NCI-H187 treated with DMSO at 0.1 percent for 48 hours (cell line): ENCODE data around the gene HYI.
"Not testable (repeated sequence)": the region's sequence is repeated elsewhere in the genome, so short reads cannot be mapped to it uniquely, and the experiment has no call there.

Experiments used
- DNase-seq: peaks from one replicate; lab custom pipeline; 2025; lab: John Stamatoyannopoulos, UW

The HYI gene

GRCh38 chr1:43427524-43427923 is 26.2 kb downstream of the HYI start:
- DNase-seq = no peak

GRCh38 chr1:43426221-43426620 is 27.5 kb downstream of the HYI start:
- no peak for DNase-seq

DNA sequence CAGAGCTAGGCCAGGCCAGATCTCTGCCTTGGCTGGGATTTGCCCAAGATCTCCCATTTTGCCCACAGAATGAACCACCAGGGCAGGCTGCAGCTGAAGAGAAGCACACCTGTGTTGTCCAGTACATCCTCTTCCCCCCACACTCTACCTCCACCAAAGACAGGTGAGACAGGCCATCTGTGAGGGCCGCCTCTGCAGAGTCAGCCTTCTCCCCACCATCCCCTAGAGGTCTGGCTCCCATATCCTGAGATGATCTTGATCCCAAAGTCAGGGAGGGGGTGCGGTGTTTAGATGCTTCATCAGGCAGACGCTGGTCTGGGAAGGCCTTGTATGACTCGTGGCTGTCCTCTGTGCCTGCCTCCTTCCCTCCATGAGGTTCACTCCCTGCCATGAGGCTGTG is 28.7 kb downstream of the HYI start:
- no peak for DNase-seq

DNA sequence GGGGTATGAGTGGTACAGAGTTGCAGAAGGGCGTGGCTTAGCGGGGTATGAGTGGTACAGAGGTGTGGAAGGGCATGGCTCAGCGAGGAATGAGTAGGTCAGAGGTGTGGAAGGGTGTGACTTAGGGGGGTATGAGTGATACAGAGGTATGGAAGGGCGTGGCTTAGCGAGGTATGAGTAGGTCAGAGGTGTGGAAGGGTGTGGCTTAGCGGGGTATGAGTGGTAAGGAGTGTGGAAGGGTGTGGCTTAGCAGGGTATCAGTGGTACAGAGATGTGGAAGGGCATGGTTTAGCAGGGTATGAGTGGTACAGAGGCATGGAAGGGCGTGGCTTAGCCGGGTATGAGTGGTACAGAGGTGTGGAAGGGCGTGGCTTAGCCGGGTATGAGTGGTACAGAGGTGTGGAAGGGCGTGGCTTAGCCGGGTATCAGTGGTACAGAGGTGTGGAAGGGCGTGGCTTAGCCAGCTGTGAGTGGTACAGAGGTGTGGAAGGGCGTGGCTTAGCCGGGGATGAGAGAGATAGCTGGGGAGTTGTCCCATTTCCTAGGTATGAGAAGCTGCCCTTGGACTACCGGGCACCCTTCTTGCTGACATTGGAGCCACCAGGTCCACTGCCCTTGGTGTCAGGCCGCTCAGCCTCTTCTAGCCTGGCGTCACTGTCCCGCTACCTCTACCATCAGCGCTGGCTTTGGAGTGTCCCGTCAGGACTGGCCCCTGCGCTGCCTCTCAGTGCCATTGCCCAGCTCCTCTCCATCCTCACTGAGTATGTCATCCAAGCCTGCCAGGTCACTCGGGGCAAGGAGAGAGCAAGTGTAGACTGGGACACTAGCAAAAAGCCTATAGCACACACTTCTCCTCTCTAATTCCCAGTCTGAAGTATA is 29.8 kb downstream of the HYI start:
- DNase-seq = no peak

DNA sequence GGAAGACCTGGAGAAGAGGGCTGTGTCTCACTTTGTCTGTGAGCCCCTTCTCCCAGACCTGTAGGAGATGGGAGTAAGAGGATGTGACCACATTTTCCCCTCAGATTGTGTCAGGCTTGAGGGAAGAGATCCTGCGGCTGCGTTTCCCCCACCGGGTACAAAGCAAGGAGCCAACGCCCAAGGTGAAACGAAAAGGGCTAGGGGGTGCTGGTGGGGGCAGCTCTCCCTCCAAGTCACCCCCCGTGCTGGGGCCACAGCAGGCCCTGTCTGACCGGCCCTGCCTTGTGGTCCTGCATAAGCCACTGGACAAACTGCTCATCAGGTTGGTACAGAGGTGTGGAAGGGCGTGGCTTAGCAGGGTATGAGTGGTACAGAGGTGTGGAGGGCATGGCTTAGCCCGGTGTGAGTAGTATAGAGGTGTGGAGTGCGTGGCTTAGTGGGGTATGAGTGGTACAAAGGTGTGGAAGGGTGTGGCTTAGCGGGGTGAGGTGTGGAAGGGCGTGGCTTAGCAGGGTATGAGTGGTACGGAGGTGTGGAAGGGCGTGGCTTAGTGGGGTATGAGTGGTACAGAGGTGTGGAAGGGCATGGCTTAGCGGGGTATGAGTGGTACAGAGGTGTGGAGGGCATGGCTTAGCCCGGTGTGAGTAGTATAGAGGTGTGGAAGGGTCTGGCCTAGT is 30.6 kb downstream of the HYI start:
- DNase-seq = no peak

DNA sequence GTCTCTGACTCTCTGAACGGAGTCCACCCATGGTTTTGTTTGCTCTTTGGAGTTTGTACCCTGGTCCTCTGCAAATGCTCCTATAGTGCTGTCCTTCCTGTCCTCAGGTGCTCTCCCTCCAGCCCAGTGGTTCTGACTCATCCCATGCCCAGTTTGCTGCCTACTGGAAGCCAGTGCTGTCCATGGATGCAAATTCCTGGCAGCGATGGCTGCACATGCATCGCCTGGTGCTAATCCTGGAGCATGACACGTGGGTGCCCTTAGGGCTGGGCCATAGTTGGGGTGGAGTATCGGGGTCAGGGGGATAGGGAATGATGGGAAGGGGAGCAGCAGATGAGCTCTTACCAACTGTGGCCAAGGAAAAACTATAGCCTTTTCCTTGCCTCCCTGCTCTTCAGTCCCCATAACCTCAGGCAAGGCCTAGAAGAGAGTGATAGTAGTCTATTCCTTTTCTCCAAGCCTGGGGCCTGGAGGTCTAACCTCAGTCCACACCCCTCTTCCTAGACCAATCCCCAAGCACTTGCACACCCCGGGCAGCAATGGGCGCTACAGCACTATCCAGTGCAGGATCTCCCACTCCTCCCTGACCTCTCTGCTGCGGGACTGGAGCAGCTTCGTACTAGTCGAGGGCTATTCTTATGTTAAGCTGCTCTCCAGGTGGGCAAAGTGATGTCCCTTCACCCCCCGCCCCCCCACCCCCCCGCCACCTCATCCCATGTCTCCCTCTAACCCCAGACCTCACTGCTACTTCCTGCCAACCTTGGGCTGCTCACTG is 31.6 kb downstream of the HYI start:
- DNase-seq = no peak

DNA sequence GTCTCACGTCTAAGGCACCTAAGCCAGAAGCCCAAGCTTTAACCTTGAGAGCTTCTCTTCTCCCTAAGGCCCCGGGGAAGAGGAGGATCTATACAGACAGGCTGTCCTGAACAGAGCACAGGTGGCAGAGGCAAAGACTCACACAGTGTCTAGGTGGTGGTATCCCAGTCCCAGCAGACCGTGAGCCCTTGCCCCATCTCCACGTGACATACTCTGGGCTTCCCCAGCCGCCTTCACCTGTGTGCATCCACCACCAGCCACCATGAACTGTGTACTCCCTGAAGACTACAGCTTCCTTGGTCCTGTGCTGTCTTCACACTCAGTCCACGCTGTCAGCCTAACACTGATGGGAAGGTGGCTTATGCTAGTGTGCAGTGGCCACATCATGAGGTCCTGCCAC is 32.3 kb downstream of the HYI start:
- no peak for DNase-seq

GRCh38 chr1:43420874-43421273 is 32.9 kb downstream of the HYI start:
- no peak for DNase-seq

DNA sequence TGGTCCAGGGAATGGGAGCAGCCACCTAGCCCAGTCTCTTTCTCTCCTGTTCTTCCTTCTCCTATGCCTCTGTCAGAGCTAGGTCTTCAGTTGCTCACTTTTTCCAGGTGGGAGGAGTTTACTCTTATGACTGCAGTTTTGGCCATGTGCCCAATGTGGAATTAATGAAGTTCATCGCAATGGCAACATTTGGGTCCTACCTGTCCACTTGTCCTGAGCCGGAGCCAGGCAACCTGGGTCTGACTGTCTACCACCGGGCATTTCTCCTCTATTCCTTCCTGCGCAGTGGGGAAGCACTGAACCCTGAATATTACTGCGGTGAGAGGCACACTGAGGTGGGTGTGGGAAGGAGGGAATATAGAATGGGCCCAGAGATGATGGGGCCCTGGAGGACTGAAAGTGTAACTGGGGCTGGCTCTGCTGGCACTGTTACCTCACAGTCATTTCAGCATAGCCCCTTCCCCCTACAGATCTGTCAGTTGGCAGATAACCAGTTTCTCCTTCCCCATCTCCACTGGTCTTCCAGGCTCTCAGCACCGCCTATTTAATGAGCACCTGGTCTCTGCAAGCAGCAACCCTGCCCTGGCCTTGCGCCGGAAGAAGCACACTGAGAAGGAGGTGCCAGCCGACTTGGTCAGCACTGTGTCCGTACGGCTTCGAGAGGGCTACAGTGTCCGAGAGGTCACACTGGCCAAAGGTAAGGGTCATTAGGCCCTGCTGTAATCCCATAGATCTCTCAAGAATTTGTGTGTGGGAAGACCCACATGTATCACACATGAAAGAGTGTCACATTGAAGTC is 33.9 kb downstream of the HYI start:
- no peak for DNase-seq

DNA sequence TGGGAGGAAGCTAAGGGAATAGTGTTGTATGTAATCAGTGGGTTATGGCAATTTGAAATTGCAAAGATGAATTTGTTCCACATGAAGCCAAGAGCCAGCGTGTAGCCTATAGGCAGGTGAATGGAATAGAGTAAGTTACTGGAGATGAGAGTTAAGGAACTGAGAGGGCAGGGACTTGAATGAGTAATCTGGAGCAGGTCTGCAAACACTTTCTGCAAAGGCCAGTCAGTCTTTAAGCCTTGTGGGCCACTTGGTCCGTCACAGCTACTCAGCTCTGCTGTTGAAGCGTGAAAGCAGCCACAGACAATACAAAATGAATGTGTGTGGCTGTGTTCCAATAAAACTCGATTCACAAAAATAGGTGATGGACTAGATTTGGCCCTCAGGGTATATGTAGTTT is 34.9 kb downstream of the HYI start:
- DNase-seq = no peak

- no peak for DNase-seq
Observed at GRCh38 chr1:43415901-43416300, 37.8 kb downstream of the HYI start.

DNA sequence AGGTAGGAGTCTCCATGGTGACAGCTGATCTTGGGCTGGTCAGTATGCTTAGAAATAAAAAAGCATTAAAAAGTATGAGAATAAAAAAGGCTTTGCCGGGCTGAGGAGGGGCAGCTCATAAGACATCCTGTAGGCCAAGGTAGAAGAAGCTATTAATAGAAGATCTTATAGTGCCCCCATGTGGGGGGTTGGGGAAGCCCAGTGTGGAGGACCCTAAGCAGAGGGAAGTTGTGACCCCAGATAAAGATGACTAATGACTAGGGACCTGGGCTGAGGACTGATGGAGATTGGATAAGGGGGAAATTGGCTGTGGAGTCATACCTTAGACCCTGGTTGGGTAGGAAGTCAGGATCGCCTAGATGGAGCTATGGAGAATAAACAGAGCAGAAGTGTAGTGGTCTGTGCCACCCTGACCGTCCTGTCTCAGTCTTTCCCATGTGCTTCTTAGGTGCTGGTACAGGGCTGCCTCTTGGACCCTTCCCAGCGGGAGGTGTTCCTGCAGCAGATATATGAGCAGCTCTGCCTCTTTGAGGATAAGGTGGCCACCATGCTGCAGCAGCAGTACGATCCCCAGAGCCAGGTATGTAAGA is 39.0 kb downstream of the HYI start:
- DNase-seq = no peak

DNA sequence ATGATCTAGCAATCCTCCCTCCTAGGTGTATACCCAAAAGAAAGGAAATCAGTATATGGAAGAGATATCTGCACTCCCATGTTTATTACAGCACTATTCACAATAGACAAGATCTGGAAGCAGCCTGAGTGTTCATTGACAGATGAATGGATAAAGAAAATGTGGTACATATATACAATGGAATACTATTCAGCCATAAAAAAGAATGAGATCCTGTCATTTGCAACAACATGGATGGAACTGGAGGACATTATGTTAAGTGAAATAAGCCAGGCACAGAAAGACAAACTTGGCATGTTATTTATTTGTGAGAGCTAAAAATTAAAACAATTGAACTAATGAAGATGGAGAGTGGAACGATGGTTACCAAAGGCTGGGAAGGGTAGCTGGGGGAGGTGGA is 40.3 kb downstream of the HYI start:
- DNase-seq = not testable (repeated sequence)

- DNase-seq = no peak
Observed at GRCh38 chr1:43410571-43410970, 43.2 kb downstream of the HYI start.

DNA sequence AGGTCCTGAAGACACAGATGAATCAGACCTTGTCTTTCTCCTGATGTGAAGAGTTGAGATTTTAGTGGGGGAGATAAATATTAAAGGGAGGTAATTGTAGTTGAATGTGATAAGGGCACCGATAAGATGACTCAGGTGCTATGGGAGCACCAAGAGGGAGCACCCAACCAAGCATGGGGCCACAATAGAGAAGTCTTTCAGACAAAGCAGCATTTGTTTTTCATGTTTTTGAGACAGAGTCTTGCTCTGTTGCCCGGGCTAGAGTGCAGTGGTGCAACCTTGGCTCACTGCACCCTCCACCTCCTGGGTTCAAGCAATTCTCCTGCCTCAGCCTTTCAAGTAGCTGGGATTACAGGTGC is 47.9 kb downstream of the HYI start:
- no peak for DNase-seq

DNA sequence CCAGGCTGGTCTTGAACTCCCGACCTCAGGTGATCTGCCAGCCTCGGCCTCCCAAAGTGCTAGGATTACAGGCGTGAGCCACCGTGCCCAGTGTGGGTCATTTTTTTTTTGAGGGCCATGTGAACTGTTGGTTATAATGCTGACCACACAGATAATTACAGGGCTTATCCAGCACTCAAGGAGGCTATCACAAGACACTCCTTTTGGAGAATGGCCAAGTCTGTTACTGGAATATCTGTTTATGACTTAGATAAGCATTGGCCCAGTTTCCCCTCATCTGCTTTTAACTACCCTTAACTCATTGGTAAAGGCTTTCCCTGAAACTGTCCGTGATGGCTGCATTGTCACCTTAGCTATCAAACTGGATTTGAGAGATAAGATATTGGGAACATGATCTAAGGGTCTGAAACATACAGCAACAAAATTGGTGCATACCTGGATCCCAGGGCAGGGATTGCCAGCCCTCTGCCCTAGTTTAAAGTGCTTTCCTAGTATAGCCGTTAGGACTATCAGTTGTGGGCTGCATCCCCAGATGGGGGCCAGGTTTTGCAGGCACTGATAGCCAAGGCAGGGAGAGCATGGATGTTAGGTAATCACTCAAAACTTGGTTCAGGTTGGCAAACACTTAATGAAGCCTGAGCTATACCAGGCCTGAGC is 48.4 kb downstream of the HYI start:
- no peak for DNase-seq

DNA sequence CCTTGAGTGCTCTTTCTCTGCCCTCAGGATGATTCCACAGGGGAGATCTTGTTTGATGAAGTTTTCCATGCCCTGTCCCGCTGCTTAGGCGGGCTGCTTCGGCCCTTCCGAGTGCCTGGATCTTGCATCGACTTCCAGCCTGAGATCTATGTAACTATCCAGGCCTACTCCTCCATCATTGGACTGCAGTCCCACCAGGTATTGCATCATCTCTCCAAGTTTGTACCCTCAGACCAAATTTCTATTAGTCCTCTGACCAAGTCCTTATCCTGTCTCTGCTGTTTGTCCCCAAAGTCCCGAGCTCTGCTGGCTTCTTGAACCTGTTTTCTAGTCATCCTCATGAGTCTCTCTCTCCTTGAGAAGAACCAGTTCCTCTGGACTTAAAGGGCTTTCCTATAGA is 49.4 kb downstream of the HYI start:
- no peak for DNase-seq

DNA sequence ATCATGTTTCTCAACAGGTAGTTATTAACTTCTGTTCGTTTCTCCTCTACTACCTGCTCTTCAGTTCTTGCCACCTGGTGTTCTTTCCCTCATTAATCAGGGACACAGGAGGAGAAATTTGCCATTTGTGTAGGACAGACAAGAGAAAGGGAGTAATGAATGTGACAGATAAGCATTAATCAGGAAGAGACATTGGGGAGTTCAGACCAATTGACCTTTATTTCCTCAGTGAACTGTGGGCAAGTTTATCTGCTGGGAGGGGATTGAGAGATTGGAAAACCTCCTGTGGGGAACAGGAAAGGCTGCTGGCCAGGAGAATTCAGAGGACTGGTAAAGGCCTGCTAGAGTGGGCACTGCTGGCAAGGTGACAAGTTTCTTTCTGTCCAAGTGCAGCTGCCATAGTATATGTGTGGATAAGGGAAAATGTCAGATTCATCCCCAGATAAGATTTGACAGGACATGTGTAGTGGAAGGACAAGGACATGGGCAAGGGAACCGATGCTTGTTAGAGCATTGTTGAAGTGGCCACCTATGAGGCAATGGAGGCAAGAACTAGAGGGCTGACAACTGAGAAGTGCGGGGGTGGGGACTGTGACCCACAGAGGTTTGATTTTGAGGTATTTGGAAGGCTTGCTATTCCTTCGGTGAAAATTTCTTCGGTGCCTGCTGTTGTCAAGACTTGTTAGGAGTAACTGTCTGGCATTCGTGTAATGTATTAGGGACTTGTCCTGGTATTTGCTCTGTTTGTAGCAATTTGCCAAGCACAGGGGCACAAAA is 51.5 kb downstream of the HYI start:
- DNase-seq = no peak
